DMS79 (cell line): ENCODE data around the gene VRTN.
"Not testable (repeated sequence)": the region's sequence is repeated elsewhere in the genome, so short reads cannot be mapped to it uniquely, and the experiment has no call there.

Experiments used
- DNase-seq: peaks from one replicate; lab custom pipeline; 2025; lab: John Stamatoyannopoulos, UW

VRTN gene

GRCh38 chr14:74348241-74348734, at the start of gene VRTN:
TSS of gene VRTN (plus strand) at chr14:74348471. CDS start at chr14:74356784, 8,313 bp downstream.
- DNase-seq: no peak

DNA sequence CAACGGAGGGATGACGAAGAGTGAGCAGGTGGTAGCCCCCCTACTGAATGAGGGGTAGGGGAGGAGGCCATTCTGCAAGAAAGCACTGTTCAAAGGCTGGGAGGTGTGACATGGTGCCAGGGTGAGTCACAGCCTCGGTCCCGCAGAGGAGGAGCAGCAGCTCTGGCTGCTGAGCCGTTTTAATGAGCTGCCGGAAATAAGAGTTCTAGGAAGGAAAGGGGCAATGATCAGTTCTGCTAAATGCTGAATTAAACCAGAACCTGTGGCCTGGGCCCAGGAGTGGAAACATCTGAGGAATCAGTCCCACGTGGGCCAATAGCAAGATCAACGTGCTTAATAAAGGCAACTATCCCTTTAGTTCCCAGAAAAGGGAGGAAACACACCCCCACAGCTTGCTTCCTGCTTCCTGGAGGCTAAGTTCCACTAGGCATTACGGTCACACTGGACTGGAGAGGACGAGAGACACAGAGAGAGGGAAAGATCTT, 49.2 kb upstream of the VRTN start:
- DNase-seq: no peak

DNA sequence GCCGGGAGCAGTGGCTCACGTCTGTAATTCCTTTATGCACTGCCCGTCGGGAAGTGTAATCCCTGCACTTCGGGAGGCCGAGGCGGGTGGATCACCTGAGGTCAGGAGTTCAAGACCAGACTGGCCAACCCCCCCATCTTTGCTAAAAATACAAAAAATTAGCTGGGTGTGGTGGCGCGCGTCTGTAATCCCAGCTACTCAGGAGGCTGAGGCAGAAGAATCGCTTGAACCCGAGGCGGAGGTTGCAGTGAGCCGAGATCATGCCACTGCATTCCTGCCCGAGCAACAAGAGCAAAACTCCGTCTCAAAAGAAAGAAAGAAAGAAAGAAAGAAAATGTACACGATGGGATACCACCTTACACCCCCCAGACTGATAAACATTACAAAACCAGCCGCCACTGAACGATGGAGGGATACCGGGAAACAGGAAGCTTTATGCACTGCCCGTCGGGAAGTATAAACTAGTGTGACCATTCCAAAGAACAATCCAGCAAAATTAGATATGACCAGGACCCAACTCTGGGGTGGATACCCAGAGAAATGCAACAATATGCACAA, 46.6 kb upstream of the VRTN start:
- DNase-seq: no peak

GRCh38 chr14:74302152-74302628, 46.1 kb upstream of the VRTN start:
- DNase-seq: no peak

- peak; percentile 96 for DNase-seq
Observed at GRCh38 chr14:74302634-74303569, 45.4 kb upstream of the VRTN start, which contains the start of gene ABCD4. TSS of gene ABCD4 (minus strand) at chr14:74302934. CDS start at chr14:74302912, 22 bp downstream.

DNA sequence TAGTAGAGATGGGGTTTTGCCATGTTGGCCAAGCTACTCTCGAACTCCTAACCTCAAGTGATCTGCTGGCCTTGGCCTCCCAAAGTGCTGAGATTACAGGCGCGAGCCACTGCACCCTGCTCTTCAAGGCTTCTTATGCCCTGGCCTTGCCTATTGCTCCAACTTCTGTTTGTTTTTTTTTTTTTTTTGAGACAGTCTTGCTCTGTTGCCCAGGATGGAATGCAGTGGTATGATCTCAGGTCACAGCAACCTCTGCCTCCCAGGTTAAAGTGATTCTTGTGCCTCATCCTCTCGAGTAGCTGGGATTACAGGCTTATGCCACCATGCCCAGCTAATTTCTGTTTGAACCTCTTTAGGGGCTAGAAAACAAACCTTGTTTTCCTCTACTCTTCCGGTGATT, 39.6 kb upstream of the VRTN start:
- no peak for DNase-seq

DNA sequence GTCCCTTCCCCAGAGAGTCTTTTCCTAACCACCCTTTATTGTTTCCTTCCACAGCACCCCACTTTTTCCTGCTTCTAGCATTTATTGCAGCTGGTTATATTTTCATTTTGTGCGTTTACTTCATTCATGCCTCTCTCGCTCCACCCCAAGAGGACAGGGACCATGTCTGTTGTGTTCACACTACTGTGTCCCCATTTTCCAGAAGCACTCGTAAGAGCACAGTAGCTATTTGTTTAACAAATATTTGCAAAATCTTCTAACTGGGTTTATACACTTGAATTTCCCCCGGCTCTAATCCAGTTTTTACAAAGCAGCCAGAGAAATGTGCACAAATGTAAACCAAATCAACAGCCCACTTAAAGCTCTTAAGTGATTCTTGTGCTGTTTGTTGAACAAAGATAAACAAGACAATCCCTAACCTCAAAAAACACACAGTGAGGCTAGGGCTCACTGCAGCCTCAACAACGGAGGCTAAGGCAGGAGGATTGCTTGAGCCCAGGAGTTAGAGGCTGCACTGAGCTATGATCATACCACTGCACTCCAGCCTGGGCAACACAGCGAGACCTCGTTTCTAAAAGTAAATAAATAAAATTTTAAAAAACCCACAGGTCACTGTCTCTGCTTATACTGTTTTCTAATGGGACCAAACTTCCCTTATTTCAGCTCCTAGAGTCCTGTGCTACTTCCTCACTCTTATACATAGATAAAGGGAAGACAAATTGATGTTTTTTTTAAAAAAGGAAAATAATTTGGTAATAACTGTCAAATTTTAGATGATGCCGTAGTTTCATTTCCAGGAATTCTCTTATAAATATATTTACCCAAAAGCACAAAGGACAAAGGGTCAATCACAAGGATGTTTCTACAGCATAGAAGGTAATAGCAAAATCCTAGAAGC, 38.9 kb upstream of the VRTN start:
- DNase-seq: no peak

- no peak for DNase-seq
Observed at GRCh38 chr14:74312161-74312560, 36.1 kb upstream of the VRTN start.

GRCh38 chr14:74313601-74314000, 34.7 kb upstream of the VRTN start:
- DNase-seq: no peak

DNA sequence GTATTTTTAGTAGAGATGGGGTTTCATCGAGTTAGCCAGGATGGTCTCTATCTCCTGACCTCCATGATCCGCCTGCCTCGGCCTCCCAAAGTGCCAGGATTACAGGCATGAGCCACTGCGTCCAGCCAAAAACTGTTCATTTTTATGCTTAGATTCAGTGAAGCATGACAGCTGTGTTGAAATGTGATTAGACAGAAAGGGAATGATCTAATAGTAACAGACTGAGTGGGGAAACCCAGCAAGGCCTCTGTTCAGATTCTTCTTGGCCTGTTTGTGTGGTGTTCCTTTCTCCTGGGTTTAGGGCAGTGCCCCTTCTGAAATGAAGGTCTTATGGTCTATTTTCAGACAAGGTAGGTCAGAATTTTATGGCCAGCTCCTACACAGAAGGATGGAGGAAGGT, 33.7 kb upstream of the VRTN start:
- no peak for DNase-seq

GRCh38 chr14:74324931-74325361, 23.3 kb upstream of the VRTN start:
- DNase-seq: no peak

DNA sequence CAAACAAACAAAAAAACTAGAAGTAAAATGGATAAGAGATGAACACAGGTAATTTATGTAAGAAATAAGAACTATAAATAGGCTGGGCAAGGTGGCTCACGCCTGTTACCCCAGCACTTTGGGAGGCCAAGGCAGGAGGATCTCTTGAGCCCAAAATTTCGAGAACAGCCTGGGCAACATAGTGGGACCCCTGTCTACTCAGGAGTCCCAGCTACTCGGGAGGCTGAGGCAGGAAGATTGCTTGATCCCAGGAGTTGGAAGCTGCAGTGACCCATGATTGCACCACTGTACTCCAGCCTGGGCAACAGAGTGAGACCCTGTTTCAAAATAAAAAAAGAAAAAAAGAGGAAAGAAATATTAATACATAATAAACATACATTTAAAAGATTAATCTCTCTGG, 22.8 kb upstream of the VRTN start:
- no peak for DNase-seq

DNA sequence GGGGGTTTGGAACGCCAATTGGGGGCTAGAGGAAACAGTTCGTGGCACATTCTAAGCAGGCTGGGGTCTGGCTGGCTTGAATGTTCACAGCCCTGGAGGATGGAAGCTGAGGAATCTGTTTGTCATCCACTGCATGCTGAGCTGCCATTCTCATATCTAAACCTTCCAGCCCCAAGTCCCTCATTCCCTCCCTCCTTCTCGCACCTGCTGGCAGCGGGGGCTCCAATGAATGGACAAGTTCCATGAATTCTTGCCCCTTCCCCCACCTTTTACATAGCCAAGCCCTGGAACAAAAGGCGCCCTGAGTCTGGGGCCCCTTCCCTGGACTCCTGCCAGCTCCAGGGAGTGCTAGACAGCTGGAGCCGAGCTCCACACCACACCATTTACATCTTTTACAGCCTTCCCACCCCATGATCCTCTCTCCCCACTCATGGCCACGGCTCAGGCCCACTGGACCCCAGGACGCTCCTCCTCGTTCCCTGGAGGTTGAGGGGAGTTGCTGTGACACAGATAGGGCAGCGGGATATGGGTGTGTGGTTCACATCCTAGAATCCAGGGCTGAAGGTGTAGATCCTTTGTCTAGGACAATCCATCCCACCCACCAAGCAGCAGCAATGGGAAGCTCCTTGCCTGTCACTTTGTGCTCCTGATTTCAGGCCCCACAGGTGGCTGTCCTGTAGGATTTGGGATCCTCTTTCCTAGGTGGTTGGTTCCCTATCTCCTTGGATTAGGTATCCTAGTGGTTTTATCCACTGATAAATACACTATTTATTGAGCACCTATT, 21.7 kb upstream of the VRTN start:
- DNase-seq: no peak

- DNase-seq: not testable (repeated sequence)
Observed at GRCh38 chr14:74329950-74330552, 18.2 kb upstream of the VRTN start.

DNA sequence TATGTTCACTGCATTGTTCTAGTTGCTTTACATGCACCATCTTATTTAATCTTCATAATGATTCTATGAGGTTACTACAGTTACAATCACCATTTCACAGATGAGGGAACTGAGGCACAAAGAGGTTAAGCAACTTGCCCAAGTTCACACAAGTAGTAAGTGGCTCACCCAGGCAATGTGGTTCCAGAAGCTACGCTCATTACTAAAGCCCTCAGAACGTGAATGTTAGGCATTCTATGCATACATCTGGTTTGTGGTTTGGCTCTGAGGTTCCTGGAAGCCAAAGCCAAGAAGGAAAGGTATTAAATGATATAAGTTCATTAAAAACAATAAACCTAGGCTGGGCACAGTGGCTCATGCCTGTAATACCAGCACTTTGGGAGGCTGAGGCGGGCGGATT, 14.4 kb upstream of the VRTN start:
- no peak for DNase-seq

- DNase-seq: no peak
Observed at GRCh38 chr14:74346341-74346740, 1.9 kb upstream of the VRTN start.

- no peak for DNase-seq
Observed at GRCh38 chr14:74347097-74347794, 1.0 kb upstream of the VRTN start.

DNA sequence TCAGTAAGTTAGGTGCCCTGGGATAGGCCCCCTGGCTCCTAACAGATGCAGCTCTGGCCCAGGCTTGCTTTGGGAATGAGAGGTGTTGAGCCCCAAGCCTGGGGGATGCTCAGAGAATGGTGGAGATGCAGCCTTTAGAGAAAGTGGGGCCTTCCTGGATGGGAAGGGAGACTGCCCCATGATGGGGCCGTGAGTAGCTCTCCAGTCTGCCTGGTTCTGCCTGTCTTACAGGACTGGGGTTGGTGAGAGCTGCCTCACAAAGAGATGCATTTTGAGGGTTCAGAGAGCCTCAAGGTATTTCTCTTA, 523 bp upstream of the VRTN start:
- no peak for DNase-seq

GRCh38 chr14:74348735-74349463, 628 bp downstream of the VRTN start:
- DNase-seq: no peak
